Stromal cell of bone marrow (primary cell): ENCODE results near the gene GSC2.
"Not testable (repeated sequence)": the region's sequence is repeated elsewhere in the genome, so short reads cannot be mapped to it uniquely, and the experiment has no call there.

Experiments used
- DNase-seq: peaks from one replicate; pipeline ENCODE4 v3.0.0-alpha.2; 2012; ENCODE audit warnings: low read depth

Gene GSC2

DNA sequence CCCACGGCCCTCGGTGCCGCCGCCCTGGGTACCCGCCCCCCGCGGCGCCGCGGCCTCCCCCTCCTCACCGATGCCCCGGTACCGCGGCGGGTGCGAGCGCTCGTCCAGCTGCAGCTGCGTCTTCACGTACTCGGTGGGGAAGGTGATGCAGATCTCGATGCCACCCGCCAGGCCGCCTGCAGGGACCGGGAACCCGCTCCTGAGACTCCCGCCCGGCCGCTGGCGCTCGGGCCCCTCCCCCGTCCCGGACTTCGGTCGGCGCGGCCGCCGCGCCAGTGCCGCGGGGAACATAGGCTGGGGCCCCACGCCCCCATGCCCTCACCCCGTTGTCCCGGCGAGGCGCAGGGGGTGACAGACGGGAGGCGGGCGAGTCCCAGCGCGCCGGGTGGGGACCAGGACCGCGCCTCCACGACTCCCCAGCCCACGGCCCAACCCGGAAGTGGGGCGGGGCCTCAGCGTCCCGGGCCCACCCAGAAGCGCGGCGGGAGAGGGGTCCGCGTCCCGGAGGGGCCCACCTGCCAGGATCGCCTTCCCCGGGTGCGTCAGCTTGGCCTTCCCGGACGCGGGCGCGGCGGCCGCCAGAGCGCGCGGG, 28.1 kb upstream of the GSC2 start:
- no peak for DNase-seq

DNA sequence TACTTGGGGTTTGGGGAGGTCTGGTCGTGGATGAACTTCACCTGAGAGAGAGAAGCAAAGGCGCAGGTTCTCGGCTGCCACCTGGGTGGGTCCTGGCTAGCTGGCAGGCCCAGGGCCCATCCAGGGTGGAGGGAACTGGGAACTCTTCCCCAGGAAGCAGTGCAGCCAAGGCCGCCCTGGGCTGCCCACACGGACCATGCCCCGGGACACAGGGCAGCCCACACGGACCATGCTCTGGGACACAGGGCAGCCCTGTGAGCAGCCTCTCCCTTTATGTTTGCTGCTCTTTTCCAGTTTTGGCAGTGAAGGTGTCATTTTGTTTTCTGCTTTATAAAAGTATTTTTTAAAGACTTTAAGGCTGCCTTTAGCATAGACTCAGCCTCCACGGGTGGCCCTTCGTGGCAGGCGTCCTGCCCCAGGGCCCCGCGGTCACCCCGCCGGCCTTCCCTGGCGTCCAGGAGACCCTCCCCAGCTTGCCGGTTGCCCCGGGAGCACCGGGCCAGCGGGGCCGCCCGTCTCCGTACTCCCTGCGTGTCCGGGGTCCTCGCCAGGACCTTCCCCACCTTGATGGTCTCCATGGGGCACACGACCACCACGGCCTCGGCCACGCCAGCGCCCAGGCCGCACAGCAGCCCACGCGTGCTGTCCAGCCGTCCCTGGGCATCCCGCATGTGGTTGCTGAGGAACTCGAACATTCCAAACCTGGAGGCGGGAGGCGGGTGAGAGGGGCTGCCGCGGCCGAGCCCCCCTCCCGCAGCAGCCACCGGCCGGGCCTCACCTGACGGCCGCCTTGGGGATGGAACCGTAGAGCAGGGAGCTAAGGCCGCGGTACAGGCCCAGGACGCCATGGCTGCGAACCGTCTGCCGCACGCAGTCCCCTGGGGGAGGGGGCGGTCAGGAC, 27.3 kb upstream of the GSC2 start:
- DNase-seq = no peak

DNA sequence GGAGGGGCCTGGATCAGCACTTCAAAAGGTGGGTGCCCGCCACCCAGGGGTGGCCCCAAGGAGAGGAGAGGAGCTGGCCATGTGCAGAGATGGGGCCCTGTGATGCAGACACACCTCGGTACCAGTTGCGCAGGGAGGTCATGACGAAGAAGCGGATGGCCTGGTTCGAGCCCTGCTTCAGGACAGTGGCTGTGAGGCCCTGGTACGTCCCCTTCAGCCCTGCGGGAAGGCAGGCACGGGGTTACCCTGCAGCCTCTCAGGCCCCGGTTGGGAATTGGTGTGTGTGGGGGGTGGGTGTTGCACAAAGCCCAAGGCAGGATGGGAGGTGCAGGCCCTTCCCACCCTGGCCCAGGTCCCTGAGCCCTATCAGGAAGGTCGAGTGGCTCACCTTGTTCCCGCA, 26.6 kb upstream of the GSC2 start:
- DNase-seq = no peak

DNA sequence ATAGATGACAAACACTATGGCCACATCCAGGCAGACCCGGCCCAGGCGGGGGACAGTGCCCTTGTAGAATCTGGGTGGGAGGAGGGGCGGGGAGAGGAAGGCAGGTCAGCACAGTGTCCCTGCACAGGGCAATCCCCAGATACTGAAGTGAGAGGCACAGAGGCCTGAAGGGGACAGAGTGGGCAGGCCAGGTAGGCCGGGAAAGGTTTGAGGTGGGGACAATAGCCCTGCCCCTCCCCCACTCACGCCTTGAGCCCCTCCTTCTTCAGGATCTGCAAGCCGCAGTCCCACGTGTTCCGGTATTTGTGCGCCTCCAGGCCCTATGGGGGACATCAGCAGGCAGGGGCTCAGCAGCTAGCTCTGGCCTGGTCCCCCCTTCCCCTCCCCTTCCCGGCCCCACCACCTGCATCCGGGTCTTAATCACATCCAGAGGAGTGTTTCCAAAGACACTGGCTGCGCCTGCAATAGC, 26.1 kb upstream of the GSC2 start:
- DNase-seq = no peak

DNA sequence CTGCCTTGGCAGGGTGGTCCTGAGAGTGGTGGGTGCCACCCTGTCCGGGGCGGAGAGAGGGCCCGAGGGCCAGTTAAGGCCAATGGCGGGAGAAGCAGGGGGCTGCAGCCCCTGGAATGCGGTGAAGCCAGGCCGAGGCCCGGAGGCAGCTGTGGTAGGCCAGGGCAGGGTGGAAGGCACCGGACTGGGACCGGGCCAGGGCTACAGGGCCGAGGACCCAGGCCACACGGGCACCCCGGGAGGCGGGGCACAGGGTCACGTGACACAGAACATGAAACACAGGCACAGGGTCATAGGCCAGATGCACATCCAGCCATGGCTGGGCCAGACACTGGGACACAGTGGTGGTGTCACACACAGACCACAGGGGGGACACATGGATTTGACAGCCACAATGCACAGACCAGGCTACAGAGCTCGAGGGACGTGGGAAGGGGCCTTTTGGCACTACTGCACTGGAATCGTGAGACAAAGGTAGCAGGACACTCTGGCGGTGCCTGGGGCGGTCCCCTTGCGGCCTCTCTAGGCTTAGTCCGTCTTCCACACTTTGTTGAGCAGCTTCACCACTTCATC, 25.6 kb upstream of the GSC2 start:
- no peak for DNase-seq

DNA sequence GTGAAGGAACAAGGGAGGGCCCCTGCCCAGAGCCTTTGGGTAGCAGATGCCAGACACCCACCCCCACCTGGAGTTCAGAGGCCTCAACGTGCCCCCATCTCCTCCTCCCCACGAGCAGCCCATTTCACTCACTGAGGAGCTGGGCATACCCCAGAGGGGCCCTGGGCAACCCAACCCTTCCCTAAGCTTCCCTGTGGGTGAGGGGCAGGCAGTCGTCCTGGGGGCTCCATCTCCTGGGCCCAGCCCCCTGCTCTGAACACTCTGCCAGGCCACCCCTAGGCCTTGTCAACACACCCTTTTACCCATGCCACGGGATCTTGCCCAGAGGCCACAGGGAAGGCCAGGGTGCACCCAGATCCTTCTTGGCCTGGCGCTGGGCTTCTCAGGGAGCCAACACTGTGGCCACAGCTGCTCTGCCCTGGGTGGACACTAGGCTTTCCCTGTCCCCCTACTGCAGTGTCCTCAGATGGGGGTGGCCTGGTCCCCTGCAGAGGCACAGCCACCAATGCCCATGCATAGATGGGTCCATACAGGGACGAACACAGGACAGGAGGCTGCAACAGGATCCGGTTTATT, 25.0 kb upstream of the GSC2 start:
- DNase-seq = no peak

DNA sequence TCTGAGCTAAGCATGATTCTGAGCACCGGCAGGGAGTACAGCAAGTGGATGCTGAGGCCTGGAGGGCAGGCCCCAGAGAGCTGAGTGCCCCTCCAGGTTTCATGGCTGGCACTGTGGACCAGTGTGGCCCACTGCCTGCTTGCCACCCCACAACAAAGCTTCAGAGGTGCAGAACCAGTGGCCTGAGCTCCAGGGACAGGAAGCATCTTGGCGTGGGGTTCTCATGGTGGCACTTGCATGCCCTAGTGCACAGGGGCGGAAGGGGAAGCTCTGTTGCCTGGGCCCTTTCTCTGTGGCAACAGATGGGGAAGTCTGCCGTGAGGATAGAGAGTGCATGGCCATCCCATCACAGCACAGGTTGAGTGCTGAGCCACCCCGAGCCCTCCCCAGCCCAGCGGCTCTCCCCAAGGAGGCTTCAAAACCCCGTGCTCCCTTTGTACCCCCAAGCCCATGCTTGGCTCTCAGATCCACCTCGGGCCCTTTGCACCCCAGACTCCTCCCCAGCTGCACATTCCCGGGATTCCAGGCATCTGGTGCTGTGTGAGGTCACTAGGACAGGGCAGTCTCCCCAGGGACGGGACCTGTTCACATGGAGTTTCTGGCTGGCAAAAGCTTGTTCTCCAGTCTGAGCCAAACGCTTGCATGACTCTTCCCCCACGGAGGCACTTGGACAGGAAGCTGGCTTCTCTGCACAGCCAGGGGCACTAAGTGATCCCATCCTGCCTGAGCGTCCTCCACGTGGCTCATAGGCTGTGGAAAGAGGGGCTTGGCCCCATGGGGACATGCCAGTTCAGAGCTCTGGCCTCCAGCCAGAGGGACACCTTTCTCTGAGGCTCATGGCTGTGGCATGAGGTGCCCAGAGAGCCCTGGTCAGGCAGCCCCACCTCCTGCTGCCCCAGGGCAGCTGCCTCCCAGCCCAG, 24.3 kb upstream of the GSC2 start:
- peak; percentile 32 for DNase-seq

DNA sequence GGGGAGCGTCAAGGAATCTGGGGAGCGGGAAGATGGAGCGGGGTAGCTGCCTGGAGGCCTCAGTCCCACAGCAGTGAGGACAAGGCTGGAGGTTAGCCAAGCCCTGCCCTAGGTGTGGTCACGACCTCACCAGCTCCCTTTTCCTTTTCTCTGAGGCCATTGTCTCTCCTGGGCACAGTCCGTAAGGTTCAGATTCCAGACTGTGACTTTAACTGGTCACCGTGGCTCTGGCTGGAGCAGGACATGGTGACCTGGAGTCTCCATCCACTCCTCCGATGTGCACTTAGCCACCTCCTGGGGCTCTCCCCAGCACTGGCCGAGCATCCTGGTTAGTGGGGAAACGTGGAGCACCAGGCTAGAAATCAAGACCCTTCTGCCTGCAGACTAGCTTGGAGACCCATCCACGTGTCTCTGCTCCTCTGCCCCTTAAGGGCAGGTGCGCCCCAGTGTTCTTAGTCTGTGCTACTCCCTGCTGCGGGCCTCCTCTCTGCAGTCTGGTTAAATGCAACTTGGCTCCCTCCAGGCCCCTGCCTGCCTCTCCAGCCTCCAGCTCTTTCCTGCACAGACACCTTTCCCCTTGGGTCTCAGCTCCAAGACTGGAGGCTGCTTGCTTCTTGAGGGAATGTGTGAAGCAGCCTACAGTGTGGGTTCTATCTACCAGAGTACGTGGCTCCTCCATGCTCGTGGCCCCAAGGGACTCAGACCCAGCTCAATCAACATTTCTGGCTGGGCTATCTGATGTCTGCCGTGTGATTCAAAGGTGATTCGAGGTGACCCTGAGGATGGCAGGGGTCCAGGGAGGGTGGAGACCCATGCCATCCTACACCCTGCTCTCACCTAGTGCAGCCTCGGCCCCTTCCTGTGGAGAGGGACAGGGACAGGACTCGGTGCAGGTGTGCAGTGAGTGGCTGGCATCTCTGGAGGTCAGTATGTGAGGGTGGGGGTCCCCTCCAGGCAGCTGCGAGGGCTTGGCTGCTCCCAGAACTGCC, 23.2 kb upstream of the GSC2 start:
- DNase-seq = no peak

DNA sequence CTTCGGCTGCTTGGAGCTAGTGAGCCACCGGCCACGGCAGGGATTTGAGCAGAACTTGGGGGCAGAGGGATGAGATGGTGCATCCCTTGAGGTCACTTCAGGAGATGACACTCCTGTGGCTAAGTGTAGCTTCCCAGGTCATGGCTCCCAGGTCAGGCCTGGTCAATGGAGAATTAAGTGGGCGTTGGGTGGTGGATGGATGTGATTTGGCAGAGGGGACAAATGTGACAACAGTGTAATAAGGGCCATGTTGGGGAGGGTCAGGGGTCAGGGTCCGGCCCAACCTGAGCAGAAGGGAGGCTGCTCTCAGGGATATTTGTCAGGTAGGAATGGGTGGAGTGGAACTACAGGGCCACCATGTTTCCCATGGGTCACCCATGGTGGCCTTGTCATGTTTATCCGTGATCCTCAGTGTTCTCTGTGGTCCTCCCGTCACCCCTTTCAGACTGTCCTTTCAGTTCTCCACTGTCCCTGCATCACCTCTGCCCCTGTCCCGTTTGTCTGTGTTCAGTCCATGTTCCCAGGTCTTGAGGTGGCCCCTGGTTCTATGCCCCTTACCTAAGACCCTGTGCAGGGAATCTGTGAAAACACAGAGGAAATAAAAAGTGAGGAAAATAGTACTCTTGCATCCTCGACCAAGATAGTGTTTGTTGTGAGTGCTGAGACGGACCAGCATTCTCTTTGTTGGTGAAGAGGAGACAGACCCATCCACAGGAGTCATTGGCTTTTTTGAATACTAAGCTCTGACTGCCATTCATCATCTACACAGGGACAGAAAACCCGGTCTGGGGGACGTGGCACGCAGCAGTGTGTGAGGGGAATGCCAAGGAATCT, 22.3 kb upstream of the GSC2 start:
- no peak for DNase-seq

DNA sequence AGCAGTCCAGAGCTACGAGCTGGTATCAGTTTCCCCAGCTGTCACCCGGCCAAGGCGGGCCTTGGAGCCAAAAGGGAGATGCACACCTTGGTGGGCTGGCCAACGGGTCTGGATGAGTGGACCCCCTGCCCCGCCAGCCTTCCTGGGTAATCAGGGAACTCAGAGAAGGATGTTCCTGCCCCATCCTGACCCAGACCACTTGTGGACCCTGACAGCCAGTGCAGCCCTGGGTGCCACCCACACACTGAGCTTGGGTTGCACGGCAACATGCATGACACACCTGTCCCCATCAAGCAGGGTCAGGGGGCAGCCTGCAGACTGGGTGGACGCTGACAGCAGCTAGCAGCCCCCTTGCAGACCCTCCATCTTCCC, 19.8 kb upstream of the GSC2 start:
- no peak for DNase-seq

DNA sequence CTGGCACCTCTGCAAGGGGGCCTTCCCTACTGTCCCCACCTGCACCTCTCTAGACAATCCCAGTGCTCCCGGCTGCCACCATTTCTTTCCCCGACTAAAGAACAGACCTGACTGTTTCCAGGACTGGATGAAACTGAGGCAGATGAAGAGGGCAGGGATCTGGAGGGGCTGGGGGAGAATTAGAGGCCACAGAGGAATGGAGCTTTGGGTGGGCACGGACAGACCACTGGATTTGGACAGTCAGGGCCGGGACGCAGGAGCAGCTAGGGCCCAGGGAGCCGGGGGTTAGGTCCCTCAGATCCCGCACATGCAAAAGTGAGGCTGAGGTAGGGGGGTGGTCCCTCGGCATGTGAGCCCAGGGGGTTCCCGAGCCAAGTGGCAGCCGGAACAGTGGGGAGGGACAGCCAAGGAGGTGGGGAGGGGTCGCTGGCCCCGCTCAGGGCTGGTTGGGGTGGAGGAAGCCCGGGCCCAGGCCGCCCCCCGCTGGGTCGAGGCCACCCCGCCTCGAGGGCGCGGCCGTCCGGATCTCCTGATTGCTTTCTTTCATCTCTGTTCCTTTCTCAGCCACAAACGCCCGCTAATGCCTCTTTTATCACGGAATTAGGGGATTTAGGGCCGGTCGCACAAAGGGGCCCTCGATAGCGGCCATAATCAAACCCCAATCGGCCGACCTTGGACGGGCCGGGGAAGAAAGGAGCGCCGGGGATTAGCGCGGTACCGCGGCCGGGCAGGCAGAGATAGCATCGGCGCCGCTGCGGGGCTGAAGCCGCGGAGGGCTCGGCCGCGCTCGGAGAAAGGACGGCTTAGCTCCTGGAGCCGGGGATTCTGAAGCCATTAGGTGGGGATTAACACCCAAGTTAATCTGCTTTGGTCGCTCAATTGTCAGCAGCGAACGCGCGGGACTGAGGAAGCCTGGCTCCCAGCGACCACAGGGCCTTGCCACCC, 19.2 kb upstream of the GSC2 start:
- no peak for DNase-seq

DNA sequence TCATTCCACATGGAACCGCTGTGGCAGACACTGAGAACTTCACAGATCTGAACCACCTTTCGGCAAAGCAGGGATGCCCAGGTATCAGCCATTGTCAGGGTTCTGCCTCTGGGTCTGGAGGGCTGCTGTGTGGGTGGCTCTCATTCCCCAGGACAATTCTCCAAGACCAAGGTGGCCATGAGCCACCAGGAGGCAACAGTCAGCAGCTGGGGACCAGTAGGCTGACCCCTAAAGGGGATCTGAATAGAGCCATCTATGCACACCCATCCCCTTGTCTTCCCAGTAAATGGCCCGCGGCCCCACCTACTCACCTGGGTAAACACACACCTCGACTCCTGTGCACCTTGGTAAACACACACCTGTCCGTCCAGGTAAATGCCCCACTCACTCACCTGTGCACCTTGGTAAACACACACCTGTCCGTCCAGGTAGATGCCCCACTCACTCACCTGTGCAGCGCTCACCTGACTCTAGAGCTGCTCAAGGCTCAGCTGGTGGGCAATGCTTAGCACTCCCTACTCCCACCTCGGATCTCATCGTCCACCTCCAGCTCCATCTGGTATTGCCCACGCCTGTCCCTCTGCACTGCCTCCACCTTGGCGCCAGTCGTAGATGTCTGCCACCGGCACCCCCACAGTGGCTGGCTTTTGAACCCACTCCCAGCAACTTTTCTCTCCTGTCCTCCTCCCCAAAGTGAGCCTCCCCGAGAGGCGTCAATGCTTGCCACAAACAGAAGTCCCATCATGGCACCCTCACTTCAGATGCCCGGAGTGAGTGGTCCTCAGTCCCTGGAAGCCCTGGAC, 18.2 kb upstream of the GSC2 start:
- no peak for DNase-seq

DNA sequence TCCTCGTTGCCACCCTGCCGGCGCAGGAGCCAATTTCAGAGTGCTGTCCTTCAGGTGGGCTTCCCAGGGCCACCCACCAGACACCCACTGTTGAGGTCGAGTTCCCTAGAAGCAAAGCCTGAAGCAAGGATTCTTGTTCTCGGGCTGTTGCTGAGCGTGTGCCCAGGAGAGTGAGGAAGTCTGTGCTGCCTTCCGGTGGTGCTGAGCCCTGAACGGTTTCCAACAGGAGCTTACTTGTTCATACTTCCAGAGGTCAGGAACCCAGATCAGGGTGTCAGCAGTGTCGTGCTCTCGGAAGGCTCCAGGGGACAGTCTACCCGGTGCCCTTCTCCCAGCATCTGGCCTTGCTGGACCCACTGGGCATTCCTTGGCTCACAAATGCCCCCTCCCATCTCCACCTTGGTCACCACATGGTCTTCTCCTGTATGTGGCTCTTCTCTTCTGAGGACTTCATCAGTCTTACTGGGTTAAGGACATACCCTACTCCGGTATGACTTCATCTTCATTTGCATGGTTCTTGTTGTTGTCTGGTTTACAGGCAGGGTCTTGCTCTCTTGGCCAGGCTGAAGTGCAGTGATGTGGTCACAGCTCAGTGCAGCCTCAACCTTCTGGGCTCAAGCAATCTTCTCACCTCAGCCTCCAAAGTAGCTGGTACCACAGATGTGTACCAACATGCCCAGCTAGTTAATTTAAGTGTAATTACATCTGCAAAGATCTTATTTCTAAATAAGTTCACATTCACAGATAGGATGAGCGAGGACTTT, 17.2 kb upstream of the GSC2 start:
- DNase-seq = no peak

DNA sequence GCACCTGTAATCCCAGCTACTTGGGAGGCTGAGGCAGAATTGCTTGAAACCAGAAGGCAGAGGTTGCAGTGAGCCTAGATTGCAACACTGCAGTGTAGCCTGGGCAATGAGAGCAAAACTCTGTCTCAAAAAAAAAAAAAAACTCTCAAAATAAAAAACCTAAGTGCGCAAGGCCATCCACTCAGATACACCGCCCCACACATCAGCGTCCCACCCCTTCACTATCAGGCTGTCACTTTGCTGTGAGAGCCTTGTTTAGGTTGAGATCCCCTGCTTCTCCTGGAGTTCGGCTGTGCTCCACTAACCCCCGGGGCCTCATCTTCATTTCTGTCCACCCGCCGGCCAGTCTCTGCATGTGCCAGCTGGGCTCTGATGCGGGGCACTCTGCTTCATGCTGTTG, 16.3 kb upstream of the GSC2 start:
- DNase-seq = no peak

DNA sequence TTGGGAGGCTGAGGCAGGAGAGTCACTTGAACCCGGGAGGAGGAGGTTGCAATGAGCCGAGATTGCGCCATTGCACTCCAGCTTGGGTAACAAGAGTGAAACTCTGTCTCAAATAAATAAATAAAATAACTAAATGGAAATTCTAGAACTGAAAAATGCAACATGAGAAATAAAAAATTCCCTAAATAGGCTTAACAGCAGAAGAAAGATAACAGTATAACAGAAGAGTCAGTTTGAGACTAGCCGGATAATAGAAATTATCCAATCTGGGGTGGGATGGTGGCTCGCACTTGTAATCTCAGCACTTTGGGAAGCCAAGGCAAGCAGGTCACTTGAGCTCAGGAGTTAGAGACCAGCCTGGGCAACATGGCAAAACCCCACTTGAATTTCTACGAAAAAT, 14.3 kb upstream of the GSC2 start:
- no peak for DNase-seq

DNA sequence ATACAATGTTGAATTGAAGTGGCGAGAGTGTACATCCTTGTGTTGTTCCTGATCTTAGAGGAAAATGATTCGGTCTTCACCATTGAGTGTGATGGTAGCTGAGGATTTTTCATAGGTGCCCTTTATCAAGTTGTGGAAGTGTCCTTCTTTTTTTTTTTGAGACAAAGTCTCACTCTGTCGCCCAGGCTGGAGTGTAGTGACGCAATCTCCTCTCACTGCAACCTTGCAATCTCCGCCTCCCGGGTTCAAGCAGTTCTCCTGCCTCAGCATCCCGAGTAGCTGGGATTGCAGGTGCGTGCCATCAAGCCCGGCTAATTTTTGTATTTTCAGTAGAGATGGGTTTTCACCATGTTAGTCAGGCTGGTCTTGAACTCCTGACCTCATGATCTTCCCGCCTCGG, 8.6 kb upstream of the GSC2 start:
- DNase-seq = not testable (repeated sequence)

DNA sequence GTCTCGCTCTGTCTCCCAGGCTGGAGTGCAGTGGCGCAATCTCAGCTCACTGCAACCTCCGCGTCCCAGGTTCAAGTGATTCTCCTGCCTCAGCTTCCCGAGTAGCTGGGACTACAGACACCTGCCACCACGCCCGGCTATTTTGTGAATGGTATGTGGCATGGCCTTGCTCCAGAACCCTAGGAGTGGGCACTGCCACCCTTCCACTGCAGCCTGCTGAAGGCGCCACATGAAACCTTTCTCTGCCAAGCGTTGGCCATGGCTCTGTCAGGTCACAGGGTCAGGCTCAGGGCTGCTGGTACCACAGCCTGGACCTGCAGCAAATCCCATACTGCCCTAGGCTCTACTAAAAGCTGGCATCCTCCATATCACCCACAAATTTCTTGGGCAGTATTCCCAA, 6.0 kb upstream of the GSC2 start:
- DNase-seq = not testable (repeated sequence)
